ENCODE measurements around the gene CEP250.

CEP250 gene

GRCh38 chr20:35474303-35474871 lies 19.0 kb downstream of the CEP250 start:
- CTCF ChIA-PET, result interaction anchor here (0.6 to 2.8 kb wide), 5 partner anchors 10 to 168 kb away, joined by 3 to 10 read pairs (median 5); no protein-coding TSS in a partner anchor
- POLR2A ChIA-PET, result no interaction called here

More at GRCh38 chr20:35474303-35474871, 19.0 kb downstream of the CEP250 start:
- no peaks in the 10 kb centered on the region for H3K9me3 ChIP-seq (ENCODE audit: control insufficient read depth, insufficient read depth, low read depth, low read length)
- H3K4me3 ChIP-seq (ENCODE audit: low read depth, low read length), result no peak overlapping the region
- H3K27ac ChIP-seq (ENCODE audit: extremely low read depth, low read depth, low read length), result no peak overlapping the region
- TF ChIP-seq ZNF223 (tag by site-specific recombination; IDR thresholded peaks at IDR 0.05), result no peak
- TF ChIP-seq ZNF510 (tag by site-specific recombination; IDR thresholded peaks at IDR 0.05; ENCODE audit: insufficient replicate concordance), result no peak
- TF ChIP-seq ZNF701 (tag by site-specific recombination; IDR thresholded peaks at IDR 0.05), result no peak
- TF ChIP-seq ZNF776 (tag by site-specific recombination; IDR thresholded peaks at IDR 0.05; ENCODE audit: borderline replicate concordance), result no peak
- TF ChIP-seq PRDM2 (tag by site-specific recombination; IDR thresholded peaks at IDR 0.05; ENCODE audit: borderline replicate concordance), result no peak
- no peak for TF ChIP-seq ZNF335 (tag by site-specific recombination; conservative IDR thresholded peaks at IDR 0.05)
- no peak for TF ChIP-seq ZNF677 (tag by site-specific recombination; IDR thresholded peaks at IDR 0.05)
- no peak for TF ChIP-seq ZNF548 (tag by site-specific recombination; IDR thresholded peaks at IDR 0.05)
- no peak for TF ChIP-seq ZNF214 (tag by site-specific recombination; IDR thresholded peaks at IDR 0.05; ENCODE audit: borderline replicate concordance)
- TF ChIP-seq ZNF302 (tag by site-specific recombination; IDR thresholded peaks at IDR 0.05; ENCODE audit: low read depth), result no peak
- no peak for TF ChIP-seq ZNF837 (tag by site-specific recombination; IDR thresholded peaks at IDR 0.05)
- no peak for TF ChIP-seq ZNF132 (tag by site-specific recombination; IDR thresholded peaks at IDR 0.05; ENCODE audit: borderline replicate concordance)
- TF ChIP-seq ZSCAN30 (tag by site-specific recombination; IDR thresholded peaks at IDR 0.05), result no peak
- TF ChIP-seq ZNF211 (tag by site-specific recombination; IDR thresholded peaks at IDR 0.05; ENCODE audit: low read depth), result no peak
- no peak for TF ChIP-seq ZNF560 (tag by site-specific recombination; IDR thresholded peaks at IDR 0.05; ENCODE audit: borderline replicate concordance)
- no peak for TF ChIP-seq ZNF639 (tag by site-specific recombination; IDR thresholded peaks at IDR 0.05)
- TF ChIP-seq ZNF670 (tag by site-specific recombination; IDR thresholded peaks at IDR 0.05; ENCODE audit: low read depth), result no peak
- no peak for TF ChIP-seq GLI4 (tag by site-specific recombination; IDR thresholded peaks at IDR 0.05)
- no peak for TF ChIP-seq ZNF518A (tag by site-specific recombination; conservative IDR thresholded peaks at IDR 0.05; ENCODE audit: low read depth)
- no peak for TF ChIP-seq ZNF266 (tag by site-specific recombination; IDR thresholded peaks at IDR 0.05; ENCODE audit: low read depth)
- H3K4me1 ChIP-seq (ENCODE audit: control insufficient read depth, insufficient read depth, low read length), result no peaks in the 10 kb centered on the region
- H3K36me3 ChIP-seq (ENCODE audit: control insufficient read depth in 2 of 2, insufficient read depth in 1 of 2, low read length in 2 of 2), result peaks cover 31 to 100% of the 10 kb centered on the region in 2 experiments

All from HEK293 (cell line).